Pons (tissue), 1 donor: ENCODE results near the gene EXOC3.
"Not testable (repeated sequence)": the region's sequence is repeated elsewhere in the genome, so short reads cannot be mapped to it uniquely, and the experiment has no call there.

Experiments
- DNase-seq: peaks from one replicate; pipeline ENCODE4 v3.0.0-alpha.2; 2016; ENCODE audit warnings: low spot score

Gene EXOC3

GRCh38 chr5:486597-486996 lies 43.6 kb downstream of the EXOC3 start:
- DNase-seq: not testable (repeated sequence)

GRCh38 chr5:488241-488640 lies 45.3 kb downstream of the EXOC3 start:
- DNase-seq: no peak

- no peak for DNase-seq
Observed at GRCh38 chr5:488744-489688, 46.0 kb downstream of the EXOC3 start.

- no peak for DNase-seq
Observed at GRCh38 chr5:489689-490080, 46.7 kb downstream of the EXOC3 start.

GRCh38 chr5:490116-491106 lies 47.4 kb downstream of the EXOC3 start:
- no peak for DNase-seq

- DNase-seq: no peak
Observed at GRCh38 chr5:491119-491855, 48.3 kb downstream of the EXOC3 start.

- DNase-seq: no peak
Observed at GRCh38 chr5:491856-492155, 48.8 kb downstream of the EXOC3 start.

GRCh38 chr5:492314-492893 lies 49.4 kb downstream of the EXOC3 start:
- no peak for DNase-seq

- DNase-seq: no peak
Observed at GRCh38 chr5:493119-493701, 50.2 kb downstream of the EXOC3 start.

GRCh38 chr5:493758-494157 lies 50.8 kb downstream of the EXOC3 start:
- no peak for DNase-seq

GRCh38 chr5:494667-495255 lies 51.8 kb downstream of the EXOC3 start:
- no peak for DNase-seq

- no peak for DNase-seq
Observed at GRCh38 chr5:496028-496427, 53.1 kb downstream of the EXOC3 start.

- DNase-seq: no peak
Observed at GRCh38 chr5:497090-497700, 54.2 kb downstream of the EXOC3 start.

GRCh38 chr5:497871-498509 lies 55.0 kb downstream of the EXOC3 start:
- no peak for DNase-seq

GRCh38 chr5:499233-500209 lies 56.5 kb downstream of the EXOC3 start:
- DNase-seq: no peak

GRCh38 chr5:500491-500890 lies 57.5 kb downstream of the EXOC3 start:
- no peak for DNase-seq

GRCh38 chr5:501105-501830 lies 58.3 kb downstream of the EXOC3 start:
- no peak for DNase-seq

GRCh38 chr5:501831-502184 lies 58.8 kb downstream of the EXOC3 start:
- DNase-seq: no peak
